HepG2 (cell line): ENCODE results near the gene ANKRD40. TPM values are rescaled to one million over a fixed set of nuclear protein-coding genes. Genes with fewer than 3 reads are reported as not detected.
A peak's percentile ranks its signal among the peaks of the same experiment; 100 is the strongest.

ENCODE experiments used
- ATF2 ChIP-seq: sonication (generic); formaldehyde crosslinking; IDR thresholded peaks from 2 replicates; pipeline ENCODE4 v1.4.0; 2020; ENCODE audit warnings: missing genetic modification reagents
- BHLHE40 ChIP-seq: IDR thresholded peaks from 2 replicates; pipeline ENCODE4 v1.6.1; 2011; ENCODE audit warnings: low read length, improper control_type of control experiment
- GFI1 ChIP-seq: sonication (generic); formaldehyde crosslinking; IDR thresholded peaks from 2 replicates; pipeline ENCODE4 v1.5.0; 2020; ENCODE audit warnings: missing genetic modification reagents, mild to moderate bottlenecking, borderline replicate concordance
- NCOA5 ChIP-seq: sonication (generic); formaldehyde crosslinking; IDR thresholded peaks from 2 replicates; pipeline ENCODE4 v1.4.0; 2020; ENCODE audit warnings: missing genetic modification reagents
- NCOR1 ChIP-seq: fragments of 200-600 bp; sonication (generic); IDR thresholded peaks from 2 replicates; pipeline ENCODE4 v1.7.0; 2017; ENCODE audit warnings: antibody characterized with exemption, low read length, borderline replicate concordance
- NR0B2 ChIP-seq: sonication (generic); formaldehyde crosslinking; IDR thresholded peaks from 2 replicates; pipeline ENCODE4 v1.4.0; 2020; ENCODE audit warnings: mild to moderate bottlenecking, missing genetic modification reagents
- PITX1 ChIP-seq: sonication (generic); formaldehyde crosslinking; IDR thresholded peaks from 2 replicates; pipeline ENCODE4 v1.5.1; 2020; ENCODE audit warnings: mild to moderate bottlenecking, missing genetic modification reagents
- POLR2AphosphoS5 ChIP-seq: IDR thresholded peaks from 2 replicates; pipeline ENCODE4 v1.6.1; 2012; ENCODE audit warnings: low read depth, low read length
- SCMH1 ChIP-seq: sonication (generic); formaldehyde crosslinking; IDR thresholded peaks from 2 replicates; pipeline ENCODE4 v1.9.0; 2021; ENCODE audit warnings: missing genetic modification reagents, mild to moderate bottlenecking, borderline replicate concordance
- TP53 ChIP-seq: sonication (generic); formaldehyde crosslinking; conservative IDR thresholded peaks from 2 replicates; pipeline ENCODE4 v1.4.0; 2020; ENCODE audit warnings: missing genetic modification reagents
- ZBTB26 ChIP-seq: IDR thresholded peaks from 2 replicates; pipeline ENCODE4 v1.6.1; 2016; ENCODE audit warnings: missing compliant biosample characterization, missing genetic modification reagents, borderline replicate concordance
- ZNF280D ChIP-seq: sonication (generic); formaldehyde crosslinking; IDR thresholded peaks from 2 replicates; pipeline ENCODE4 v1.5.1; 2020; ENCODE audit warnings: mild to moderate bottlenecking, missing genetic modification reagents
- ZNF496 ChIP-seq: sonication (generic); formaldehyde crosslinking; IDR thresholded peaks from 2 replicates; pipeline ENCODE4 v1.8.1; 2023; ENCODE audit warnings: mild to moderate bottlenecking, moderate library complexity, missing genetic modification reagents; ENCODE audit not compliant: insufficient replicate concordance
- ZNF546 ChIP-seq: sonication (generic); formaldehyde crosslinking; conservative IDR thresholded peaks from 2 replicates; pipeline ENCODE4 v1.8.1; 2023; ENCODE audit warnings: mild to moderate bottlenecking, missing genetic modification reagents
- ZNF841 ChIP-seq: sonication (generic); formaldehyde crosslinking; IDR thresholded peaks from 2 replicates; pipeline ENCODE4 v1.8.1; 2023; ENCODE audit warnings: missing genetic modification reagents, borderline replicate concordance
- polyA plus RNA-seq, 8 experiments: library from polyadenylated mRNA; depleted of rRNA in 3 of 8; stranded (reverse) in 7 of 8; unstranded in 1 of 8; fragments of >200 nt; fragmentation: Illumina TruSeq in 4 of 8; extraction: Trizol in 4 of 8; gene quantifications; 2 replicates each; pipeline versions ENCODE4 v1.2.1 to v1.2.3, GENCODE V29; 2011 to 2016; ENCODE audit warnings: low read depth in 4 of 8, missing spikeins in 1 of 8, mixed read lengths in 1 of 8; ENCODE audit not compliant: insufficient read depth in 1 of 8
- total RNA-seq, 5 experiments: library from RNA; depleted of rRNA; stranded (reverse); fragments of >200 nt; fragmentation: Illumina TruSeq; extraction: Trizol; gene quantifications; 2 replicates each; pipeline ENCODE4 v1.2.3, GENCODE V29; 2016; ENCODE audit warnings: low read depth in 1 of 5
- TF ChIP-seq, protein P1 (sequence below): sonication (generic); formaldehyde crosslinking; IDR thresholded peaks from 2 replicates; pipeline ENCODE4 v1.8.0; 2022; ENCODE audit warnings: missing genetic modification reagents, mild to moderate bottlenecking, borderline replicate concordance
- TF ChIP-seq, protein P2 (sequence below): sonication (generic); formaldehyde crosslinking; IDR thresholded peaks from 2 replicates; pipeline ENCODE4 v1.9.0; 2021; ENCODE audit warnings: missing genetic modification reagents, borderline replicate concordance

ANKRD40 gene
- total and polyA plus RNA-seq, 2 of the 13 experiments (the other 11 are each of a cell fraction or from before 2014, with no cell fraction given), result 35.0 to 46.4 TPM

- TF ChIP-seq, protein P1, sequence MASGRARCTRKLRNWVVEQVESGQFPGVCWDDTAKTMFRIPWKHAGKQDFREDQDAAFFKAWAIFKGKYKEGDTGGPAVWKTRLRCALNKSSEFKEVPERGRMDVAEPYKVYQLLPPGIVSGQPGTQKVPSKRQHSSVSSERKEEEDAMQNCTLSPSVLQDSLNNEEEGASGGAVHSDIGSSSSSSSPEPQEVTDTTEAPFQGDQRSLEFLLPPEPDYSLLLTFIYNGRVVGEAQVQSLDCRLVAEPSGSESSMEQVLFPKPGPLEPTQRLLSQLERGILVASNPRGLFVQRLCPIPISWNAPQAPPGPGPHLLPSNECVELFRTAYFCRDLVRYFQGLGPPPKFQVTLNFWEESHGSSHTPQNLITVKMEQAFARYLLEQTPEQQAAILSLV (CRISPR knock-in tag), result no peak
- TF ChIP-seq ZNF841 (CRISPR knock-in tag) (no peak), TP53 (CRISPR knock-in tag) (no peak), SCMH1 (CRISPR knock-in tag) (no peak), ZNF280D (CRISPR knock-in tag) (peak; percentile 16), PITX1 (CRISPR knock-in tag) (no peak), ZNF496 (CRISPR knock-in tag) (no peak), NR0B2 (no peak), ZBTB26 (no peak), ZNF546 (CRISPR knock-in tag) (peak; percentile 23; the same call in 1 of the 2 replicates), BHLHE40 (no peak), ATF2 (CRISPR knock-in tag) (no peak), NCOR1 (no peak), GFI1 (no peak; the same call in 1 of the 2 replicates), NCOA5 (no peak), POLR2AphosphoS5 (no peak)
- TF ChIP-seq, protein P2, sequence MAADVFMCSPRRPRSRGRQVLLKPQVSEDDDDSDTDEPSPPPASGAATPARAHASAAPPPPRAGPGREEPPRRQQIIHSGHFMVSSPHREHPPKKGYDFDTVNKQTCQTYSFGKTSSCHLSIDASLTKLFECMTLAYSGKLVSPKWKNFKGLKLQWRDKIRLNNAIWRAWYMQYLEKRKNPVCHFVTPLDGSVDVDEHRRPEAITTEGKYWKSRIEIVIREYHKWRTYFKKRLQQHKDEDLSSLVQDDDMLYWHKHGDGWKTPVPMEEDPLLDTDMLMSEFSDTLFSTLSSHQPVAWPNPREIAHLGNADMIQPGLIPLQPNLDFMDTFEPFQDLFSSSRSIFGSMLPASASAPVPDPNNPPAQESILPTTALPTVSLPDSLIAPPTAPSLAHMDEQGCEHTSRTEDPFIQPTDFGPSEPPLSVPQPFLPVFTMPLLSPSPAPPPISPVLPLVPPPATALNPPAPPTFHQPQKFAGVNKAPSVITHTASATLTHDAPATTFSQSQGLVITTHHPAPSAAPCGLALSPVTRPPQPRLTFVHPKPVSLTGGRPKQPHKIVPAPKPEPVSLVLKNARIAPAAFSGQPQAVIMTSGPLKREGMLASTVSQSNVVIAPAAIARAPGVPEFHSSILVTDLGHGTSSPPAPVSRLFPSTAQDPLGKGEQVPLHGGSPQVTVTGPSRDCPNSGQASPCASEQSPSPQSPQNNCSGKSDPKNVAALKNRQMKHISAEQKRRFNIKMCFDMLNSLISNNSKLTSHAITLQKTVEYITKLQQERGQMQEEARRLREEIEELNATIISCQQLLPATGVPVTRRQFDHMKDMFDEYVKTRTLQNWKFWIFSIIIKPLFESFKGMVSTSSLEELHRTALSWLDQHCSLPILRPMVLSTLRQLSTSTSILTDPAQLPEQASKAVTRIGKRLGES (CRISPR knock-in tag), result no peak
Measured at GRCh38 chr17:50685691-50686493, 21.8 kb downstream of the ANKRD40 start (continued).
